OCI-LY1 (cell line): ENCODE results near the gene WDHD1.

Source experiments
- CTCF ChIP-seq: fragments of 200-600 bp; sonication (generic), shearing (Covaris generic); IDR thresholded peaks from 2 replicates; pipeline ENCODE4 v1.5.1; 2017; ENCODE audit warnings: mild to moderate bottlenecking, antibody characterized with exemption, low read length, moderate library complexity, mixed read lengths
- EZH2 ChIP-seq: fragments of 200-600 bp; sonication (generic), shearing (Covaris generic); IDR thresholded peaks from 2 replicates; pipeline ENCODE4 v1.8.0; 2017; ENCODE audit warnings: borderline replicate concordance, mixed run types, mild to moderate bottlenecking, antibody characterized with exemption, low read length, moderate library complexity, mixed read lengths

- no peak for TF ChIP-seq CTCF
- no peak for TF ChIP-seq EZH2
Observed at GRCh38 chr14:54931598-54932340, 95.1 kb downstream of the WDHD1 start.
